Choroid plexus epithelial cell (primary cell): ENCODE results near the gene CACNA1G.
A peak's percentile ranks its signal among the peaks of the same experiment; 100 is the strongest.

Source experiments
- DNase-seq: peaks from one replicate; pipeline ENCODE4 v3.0.0-alpha.2; 2010; ENCODE audit warnings: low read depth
- H3K4me3 ChIP-seq: 2 replicates; pipeline ENCODE4 v1.5.1; 2011; ENCODE audit warnings: low read depth, mild to moderate bottlenecking, control low read depth, low read length, moderate library complexity
- CTCF ChIP-seq: conservative IDR thresholded peaks from 2 replicates; pipeline ENCODE4 v1.5.1; 2011; ENCODE audit warnings: low read depth, mild to moderate bottlenecking, control low read depth, inconsistent platforms, low read length, moderate library complexity

Gene CACNA1G

GRCh38 chr17:50640686-50641351 is 80.3 kb downstream of the CACNA1G start:
- peak; percentile 17 for DNase-seq
- no peak overlapping the region for H3K4me3 ChIP-seq
- TF ChIP-seq CTCF, result no peak

DNA sequence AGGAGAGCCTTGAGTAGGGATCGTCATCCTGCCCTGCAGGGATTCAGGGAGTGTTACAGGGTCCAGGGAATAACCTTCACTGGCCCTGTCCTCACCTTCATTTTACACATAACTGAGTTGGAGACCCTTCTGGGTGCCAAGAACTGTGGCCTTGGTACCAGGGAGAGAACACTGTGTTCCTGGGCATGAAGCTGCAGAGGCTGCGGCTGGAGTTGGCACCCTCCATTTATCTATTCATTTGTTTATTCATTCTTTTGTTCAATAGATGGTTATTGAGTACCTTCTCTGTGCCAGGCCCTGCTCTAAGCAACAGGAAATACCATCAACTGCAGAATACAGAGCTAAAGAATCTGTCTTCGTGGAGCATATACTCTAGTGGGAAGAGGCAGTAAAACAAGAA is 80.8 kb downstream of the CACNA1G start:
- DNase-seq, result no peak
- TF ChIP-seq CTCF, result no peak
- H3K4me3 ChIP-seq, result no peak overlapping the region

DNA sequence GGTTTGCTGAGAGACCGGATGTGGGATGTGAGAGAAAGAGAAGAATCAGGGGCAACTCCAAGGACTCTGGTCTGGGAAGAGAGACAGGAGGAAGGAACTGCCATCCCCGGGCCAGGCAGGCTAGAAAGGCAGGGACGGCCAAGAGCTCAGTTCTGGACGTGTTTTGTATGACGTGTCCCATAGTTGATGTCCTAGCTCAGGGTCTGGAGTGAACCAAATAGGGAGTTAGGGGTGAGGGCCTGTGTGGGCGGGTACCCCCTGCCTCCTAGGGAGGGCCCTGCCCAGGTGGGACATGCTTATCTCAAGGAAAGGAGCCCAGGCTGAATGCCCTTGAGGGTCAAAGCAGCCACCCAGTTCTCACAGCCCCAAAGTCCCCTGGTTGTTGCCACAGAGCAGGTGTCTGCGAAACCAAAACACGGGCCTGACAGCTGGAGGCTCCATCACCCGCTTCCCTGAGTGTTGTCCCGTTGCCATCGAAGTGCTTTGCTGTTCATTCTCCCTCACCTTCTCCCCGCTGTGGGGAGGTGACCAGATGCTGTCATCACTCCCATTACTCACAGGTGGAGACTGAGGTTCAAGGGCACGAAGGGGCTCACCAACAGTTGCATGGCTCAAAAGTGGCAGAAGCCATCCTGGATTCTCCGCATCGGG is 81.7 kb downstream of the CACNA1G start:
- DNase-seq, result no peak
- TF ChIP-seq CTCF, result no peak
- no peak overlapping the region for H3K4me3 ChIP-seq

DNA sequence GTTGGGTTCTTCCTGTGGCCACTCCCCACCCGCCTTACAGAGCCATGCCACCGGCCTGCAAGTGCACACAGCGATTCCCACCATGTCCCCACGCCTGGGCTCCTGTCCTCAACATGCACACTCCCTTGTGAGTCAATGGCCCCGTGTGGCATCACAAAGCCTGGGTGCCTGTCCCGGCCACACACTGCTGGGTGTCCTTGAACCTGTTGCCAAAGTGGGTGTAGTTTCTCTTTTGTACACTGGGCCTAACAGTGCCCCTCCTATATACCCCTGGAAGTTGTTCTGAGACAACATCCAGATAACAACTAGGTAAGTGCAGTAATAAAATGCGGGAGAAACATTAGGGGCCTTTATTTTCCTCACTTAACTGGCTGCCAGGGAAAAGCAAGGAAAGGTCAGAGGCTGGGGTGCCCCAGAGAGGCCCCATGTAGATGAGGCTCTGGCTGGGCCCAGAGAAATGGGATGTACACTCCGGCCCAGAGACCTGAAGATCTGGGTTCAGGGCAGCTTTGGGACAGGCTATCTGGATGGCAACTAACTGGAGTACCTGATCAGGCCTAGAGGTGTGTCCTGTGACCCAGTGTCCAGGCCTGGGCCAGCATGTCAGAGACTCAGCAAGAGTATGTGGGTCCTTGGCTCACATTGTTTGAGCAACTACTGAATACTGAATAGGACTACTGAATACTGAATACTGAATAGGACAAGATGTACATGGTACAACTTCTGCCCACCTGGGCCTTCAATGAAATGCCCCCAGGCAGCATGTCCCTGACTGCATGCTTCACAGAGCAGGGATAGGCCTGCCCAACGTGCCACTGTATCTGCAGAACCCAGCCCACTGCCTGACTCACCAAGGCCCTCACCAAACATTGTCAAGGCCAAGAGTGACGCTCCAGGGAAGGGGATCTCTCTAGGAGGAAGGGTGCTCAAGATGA is 82.5 kb downstream of the CACNA1G start:
- H3K4me3 ChIP-seq, result no peak overlapping the region
- DNase-seq, result no peak
- no peak for TF ChIP-seq CTCF

GRCh38 chr17:50645748-50646682 is 85.5 kb downstream of the CACNA1G start:
- no peak overlapping the region for H3K4me3 ChIP-seq
- DNase-seq, result no peak
- no peak for TF ChIP-seq CTCF

- no peak overlapping the region for H3K4me3 ChIP-seq
- DNase-seq, result no peak
- no peak for TF ChIP-seq CTCF
These were observed 86.7 kb downstream of the CACNA1G start for GRCh38 chr17:50647187-50647586.
